H1 (cell line): ENCODE data around the gene NEK9. TPM values are rescaled to one million over a fixed set of nuclear protein-coding genes. Genes with fewer than 3 reads are reported as not detected.

Experiments
- CTCF ChIA-PET: fragments of 300-600 bp; sonication (Branson Sonifier 250); formaldehyde crosslinking; loops from one replicate; lab custom pipeline; 2021; ENCODE audit not compliant: partially characterized antibody; lab: Charles Lee
- POLR2A ChIA-PET: fragments of 300-600 bp; sonication (Branson Sonifier 250); formaldehyde crosslinking; loops from one replicate; lab custom pipeline; 2021; ENCODE audit warnings: inconsistent platforms; ENCODE audit not compliant: partially characterized antibody; lab: Charles Lee
- DNase-seq, 2 experiments: peaks; one replicate each; pipeline versions ENCODE4 v3.0.0 to v3.0.0-alpha.2; 2010 to 2022; ENCODE audit warnings: low spot score in 2 of 2, low read depth in 1 of 2, mixed read lengths in 1 of 2
- FAIRE-seq: peaks from 2 replicates; lab custom pipeline; 2011; peaks lifted over from hg19 to GRCh38; lab: Jason Lieb, UNC
- H2AFZ ChIP-seq: 2 replicates; pipeline ENCODE4 v1.8.1; 2012; ENCODE audit warnings: low read length, inconsistent platforms
- H2AK5ac ChIP-seq: 2 replicates; pipeline ENCODE4 v1.6.1; 2013; ENCODE audit warnings: low read depth, low read length
- H2BK120ac ChIP-seq: replicated peaks from 2 replicates; pipeline ENCODE3; 2013; ENCODE audit warnings: low read depth, low read length, inconsistent platforms
- H2BK12ac ChIP-seq: 2 replicates; pipeline ENCODE4 v1.6.1; 2013; ENCODE audit warnings: low read depth, low read length
- H2BK15ac ChIP-seq: 2 replicates; pipeline ENCODE4 v1.6.1; 2013; ENCODE audit warnings: low read length
- H2BK20ac ChIP-seq: 2 replicates; pipeline ENCODE4 v1.6.1; 2013; ENCODE audit warnings: low read length
- H2BK5ac ChIP-seq: 2 replicates; pipeline ENCODE4 v1.6.1; 2013; ENCODE audit warnings: low read depth, low read length
- H3K14ac ChIP-seq: 2 replicates; pipeline ENCODE4 v1.6.1; 2013; ENCODE audit warnings: inconsistent platforms; ENCODE audit not compliant: insufficient read length
- H3K18ac ChIP-seq: 2 replicates; pipeline ENCODE4 v1.6.1; 2013; ENCODE audit warnings: low read length; ENCODE audit errors: extremely low read depth
- H3K23ac ChIP-seq: 2 replicates; pipeline ENCODE4 v1.6.1; 2013; ENCODE audit warnings: inconsistent platforms; ENCODE audit not compliant: insufficient read length
- H3K23me2 ChIP-seq: 2 replicates; pipeline ENCODE4 v1.6.1; 2013; ENCODE audit warnings: low read depth, low read length
- H3K27ac ChIP-seq: 2 replicates; pipeline ENCODE4 v1.6.1; 2011; ENCODE audit warnings: low read depth, low read length, inconsistent platforms
- H3K27me3 ChIP-seq, 4 experiments: replicated peaks in 1 of 4; 1 replicate in 1 of 4; 2 replicates in 3 of 4; pipeline versions ENCODE4 v1.6.1 to v1.8.1; 2011 to 2013; ENCODE audit warnings: low read length in 3 of 4, mild to moderate bottlenecking in 3 of 4, inconsistent platforms in 2 of 4, mixed read lengths in 2 of 4, moderate library complexity in 1 of 4; ENCODE audit not compliant: control insufficient read depth in 3 of 4, insufficient read depth in 3 of 4; ENCODE audit errors: extremely low read depth in 1 of 4
- H3K36me3 ChIP-seq, 4 experiments: 2 replicates each; pipeline versions ENCODE4 v1.6.1 to v1.8.1; 2011 to 2013; ENCODE audit warnings: mild to moderate bottlenecking in 4 of 4, low read length in 3 of 4, moderate library complexity in 2 of 4, control low read depth in 1 of 4, inconsistent platforms in 1 of 4; ENCODE audit not compliant: insufficient read depth in 4 of 4, control insufficient read depth in 2 of 4
- H3K4ac ChIP-seq: replicated peaks from 2 replicates; pipeline ENCODE3; 2013; ENCODE audit warnings: low read length, low read depth, mixed read lengths, inconsistent platforms; ENCODE audit not compliant: insufficient read length
- H3K4me1 ChIP-seq, 4 experiments: replicated peaks in 1 of 4; 1 replicate in 1 of 4; 2 replicates in 3 of 4; pipeline versions ENCODE4 v1.6.1 to v1.8.1; 2011 to 2013; ENCODE audit warnings: low read length in 3 of 4, inconsistent platforms in 2 of 4, mixed read lengths in 1 of 4; ENCODE audit not compliant: insufficient read depth in 4 of 4, control insufficient read depth in 3 of 4
- H3K4me2 ChIP-seq, 2 experiments: 2 replicates each; pipeline versions ENCODE4 v1.6.1 to v1.8.1; 2011 to 2013; ENCODE audit warnings: low read depth in 2 of 2, low read length in 2 of 2, control low read depth in 1 of 2, inconsistent platforms in 1 of 2, mild to moderate bottlenecking in 1 of 2; ENCODE audit not compliant: insufficient read depth in 1 of 2
- H3K4me3 ChIP-seq, 4 experiments: fragments of 200-600, 300-600 bp in 1 of 4; sonication (generic), shearing (Covaris generic), sonication (Bioruptor Twin) in 1 of 4; 2 replicates each; pipeline versions ENCODE4 v1.5.1 to v1.8.1; 2011 to 2016; ENCODE audit warnings: low read length in 4 of 4, low read depth in 3 of 4, control low read depth in 2 of 4, inconsistent platforms in 2 of 4, mild to moderate bottlenecking in 2 of 4, mixed read lengths in 1 of 4, moderate library complexity in 1 of 4; ENCODE audit not compliant: insufficient read depth in 2 of 4; ENCODE audit errors: extremely low read depth in 1 of 4
- H3K56ac ChIP-seq: replicated peaks from 2 replicates; pipeline ENCODE3; 2013; ENCODE audit warnings: low read depth, mild to moderate bottlenecking, mixed read lengths, low read length, inconsistent platforms; ENCODE audit not compliant: insufficient read length
- H3K79me1 ChIP-seq: 2 replicates; pipeline ENCODE4 v1.6.1; 2013; ENCODE audit warnings: low read depth, low read length, control low read depth
- H3K79me2 ChIP-seq, 2 experiments: 2 replicates each; pipeline versions ENCODE4 v1.6.1 to v1.8.1; 2012 to 2013; ENCODE audit warnings: low read length in 2 of 2, mild to moderate bottlenecking in 2 of 2, inconsistent platforms in 1 of 2; ENCODE audit not compliant: insufficient read depth in 2 of 2, control insufficient read depth in 1 of 2
- H3K9ac ChIP-seq, 4 experiments: replicated peaks in 1 of 4; 1 replicate in 1 of 4; 2 replicates in 3 of 4; pipeline versions ENCODE4 v1.6.1 to v1.8.1; 2011 to 2013; ENCODE audit warnings: low read depth in 3 of 4, low read length in 3 of 4, control low read depth in 2 of 4, mild to moderate bottlenecking in 2 of 4, moderate library complexity in 2 of 4, inconsistent platforms in 1 of 4; ENCODE audit errors: extremely low read depth in 1 of 4
- H3K9me3 ChIP-seq, 2 experiments: 2 replicates each; pipeline versions ENCODE4 v1.6.1 to v1.8.1; 2012 to 2013; ENCODE audit warnings: mild to moderate bottlenecking in 2 of 2, moderate library complexity in 2 of 2, control low read depth in 1 of 2, inconsistent platforms in 1 of 2, low read depth in 1 of 2, low read length in 1 of 2, mixed read lengths in 1 of 2; ENCODE audit not compliant: insufficient read depth in 2 of 2
- H4K20me1 ChIP-seq, 2 experiments: replicated peaks in 1 of 2; 2 replicates each; pipeline versions ENCODE3 to v1.8.1; 2011 to 2013; ENCODE audit warnings: inconsistent platforms in 2 of 2, low read length in 2 of 2, mild to moderate bottlenecking in 1 of 2; ENCODE audit not compliant: insufficient read depth in 2 of 2, control insufficient read depth in 1 of 2
- H4K5ac ChIP-seq: 2 replicates; pipeline ENCODE4 v1.6.1; 2013; ENCODE audit warnings: low read length, low read depth, mixed read lengths, inconsistent platforms; ENCODE audit not compliant: insufficient read length
- H4K8ac ChIP-seq: 2 replicates; pipeline ENCODE4 v1.8.0; 2013; ENCODE audit warnings: mild to moderate bottlenecking, moderate library complexity, low read length, inconsistent platforms; ENCODE audit not compliant: insufficient read depth; ENCODE audit errors: extremely low read depth
- H4K91ac ChIP-seq: replicated peaks from 2 replicates; pipeline ENCODE3; 2013; ENCODE audit warnings: low read length, mixed read lengths, inconsistent platforms; ENCODE audit not compliant: insufficient read length
- BRCA1 ChIP-seq: IDR thresholded peaks from 2 replicates; pipeline ENCODE4 v1.6.1; 2012; ENCODE audit warnings: low read depth, low read length, improper control_type of control experiment
- CHD1 ChIP-seq: IDR thresholded peaks from 2 replicates; pipeline ENCODE4 v1.6.1; 2012; ENCODE audit warnings: low read depth, low read length, improper control_type of control experiment
- CTBP2 ChIP-seq: IDR thresholded peaks from 2 replicates; pipeline ENCODE4 v1.7.0; 2011; ENCODE audit warnings: borderline replicate concordance, mild to moderate bottlenecking, moderate library complexity, mixed read lengths, low read length; ENCODE audit not compliant: insufficient read depth, insufficient read length
- JUN ChIP-seq: IDR thresholded peaks from 2 replicates; pipeline ENCODE4 v1.6.1; 2011; ENCODE audit warnings: low read depth, mild to moderate bottlenecking, improper control_type of control experiment, low read length
- RAD21 ChIP-seq, 2 experiments: IDR thresholded peaks in 1 of 2; conservative IDR thresholded peaks in 1 of 2; 2 replicates each; pipeline ENCODE4 v1.6.1; 2011; ENCODE audit warnings: low read depth in 2 of 2, low read length in 2 of 2, improper control_type of control experiment in 1 of 2, inconsistent platforms in 1 of 2, mild to moderate bottlenecking in 1 of 2, moderate library complexity in 1 of 2
- RNF2 ChIP-seq: fragments of 200-900, 300-1000 bp; sonication (generic); IDR thresholded peaks from 2 replicates; pipeline ENCODE4 v1.7.1; 2016; ENCODE audit warnings: borderline replicate concordance, low read depth, mild to moderate bottlenecking, antibody characterized with exemption, low read length; ENCODE audit not compliant: poor library complexity, severe bottlenecking; ENCODE audit errors: missing control alignments
- SP2 ChIP-seq: IDR thresholded peaks from 2 replicates; pipeline ENCODE4 v1.6.1; 2012; ENCODE audit warnings: mild to moderate bottlenecking, low read length, inconsistent platforms
- TEAD4 ChIP-seq: IDR thresholded peaks from 2 replicates; pipeline ENCODE4 v1.6.1; 2012; ENCODE audit warnings: low read depth, low read length, inconsistent platforms, mixed read lengths
- WGBS, 2 experiments: shearing (Covaris generic) in 1 of 2; methylation state at CpG; one replicate each; pipeline versions ENCODE4 v1.1.6 to v1.1.7; 2013 to 2015; ENCODE audit warnings: low lambda C conversion rate in 2 of 2, mixed read lengths in 2 of 2, inconsistent platforms in 1 of 2, low coverage in 1 of 2, missing lambda C conversion rate in 1 of 2; ENCODE audit not compliant: insufficient replicate concordance in 2 of 2, insufficient coverage in 1 of 2, insufficient read length in 1 of 2; ENCODE audit errors: extremely low coverage in 1 of 2, missing lambda C conversion rate in 1 of 2; 5-methylcytosine and 5-hydroxymethylcytosine counted together
- polyA plus RNA-seq, 7 experiments: library from polyadenylated mRNA; depleted of rRNA in 3 of 7; stranded (reverse) in 5 of 7; unstranded in 2 of 7; fragments of >200 nt in 5 of 7; fragments of 200-250 nt in 2 of 7; gene quantifications; 1 replicate in 5 of 7; 2 replicates in 1 of 7; 4 replicates in 1 of 7; pipeline versions ENCODE4 v1.2.1 to v1.2.3, GENCODE V29; 2011 to 2013; ENCODE audit warnings: missing spikeins in 2 of 7, mixed read lengths in 2 of 7
- total RNA-seq: library from RNA; stranded (reverse); fragmentation: NEBNext Ultra II Directional; extraction: Animal tissue kit (Norgen Biotek cat#: 25700); gene quantifications from 2 replicates; pipeline ENCODE4 v1.2.1, GENCODE V29; 2021

Gene NEK9
- total and polyA plus RNA-seq, 2 of the 8 experiments (the other 6 are each of a cell fraction or from before 2014, with no cell fraction given): 16.0 to 43.6 TPM

DNA sequence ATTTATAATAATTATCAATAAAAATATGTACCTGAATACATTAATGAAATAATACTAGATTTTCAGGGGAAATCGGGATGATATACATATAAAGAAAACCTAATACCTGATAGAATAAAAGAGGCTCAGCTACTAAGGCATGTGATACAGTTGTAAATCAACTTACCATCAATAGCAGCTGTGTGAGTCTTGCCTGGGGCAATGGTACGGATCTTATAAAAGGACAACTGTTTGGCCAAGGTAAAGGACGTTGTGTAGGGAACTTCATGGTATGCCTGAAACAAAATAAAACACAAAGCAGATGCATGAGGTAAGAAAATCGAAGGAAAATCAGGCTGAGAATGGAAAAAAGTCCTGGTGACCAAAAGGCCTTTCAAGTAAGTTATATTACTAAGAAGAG is 25.4 kb downstream of the NEK9 start:
- no peaks in the 10 kb centered on the region for H3K79me1 ChIP-seq
- no peak overlapping the region for H2AFZ ChIP-seq
- FAIRE-seq (no peak), DNase-seq (no peak)
- H3K23me2 ChIP-seq: no peaks in the 10 kb centered on the region; the same call in 1 of the 2 replicates
- H4K91ac ChIP-seq: no peak overlapping the region
- H3K56ac ChIP-seq: no peak overlapping the region
- no peak overlapping the region; the same call in 1 of the 2 replicates for H4K8ac ChIP-seq
- no peak overlapping the region for H3K14ac ChIP-seq
- no peak overlapping the region for H3K23ac ChIP-seq
- H3K4me3 ChIP-seq: no peak overlapping the region
- no peak overlapping the region for H3K18ac ChIP-seq
- TF ChIP-seq RNF2 (no peak), CTBP2 (no peak), CHD1 (no peak), RAD21 (IDR thresholded peaks at IDR 0.05 in 1 of 2, conservative IDR thresholded peaks at IDR 0.05 in 1 of 2; ENCODE audit: low read depth in 2 of 2, low read length in 2 of 2) (no peak), SP2 (no peak), TEAD4 (no peak), JUN (no peak), BRCA1 (no peak)
- no peak overlapping the region for H3K4ac ChIP-seq
- no peak overlapping the region for H2BK5ac ChIP-seq
- H2BK20ac ChIP-seq: no peak overlapping the region
- no peak overlapping the region for H3K27ac ChIP-seq
- ChIA-PET CTCF (interaction anchor here (0.9 to 1.8 kb wide), 3 partner anchors 13 to 196 kb away, joined by 3 to 6 read pairs (median 5); no protein-coding TSS in a partner anchor), POLR2A (interaction anchor here (1.3 kb wide), 1 partner anchor 9 kb away, joined by 3 read pairs; no protein-coding TSS in a partner anchor)
- no peak overlapping the region for H2BK15ac ChIP-seq
- no peaks in the 10 kb centered on the region for H3K27me3 ChIP-seq
- H3K9me3 ChIP-seq: no peaks in the 10 kb centered on the region
- H4K20me1 ChIP-seq: no peaks in the 10 kb centered on the region
- no peak overlapping the region for H3K4me2 ChIP-seq
- H2BK120ac ChIP-seq: no peak overlapping the region
- WGBS, 2 experiments: 89% methylated on average over 4 of the region's 4 CpGs; no CpG with 5 or more reads in 1 of the 2 experiments
- H3K79me2 ChIP-seq: no peaks in the 10 kb centered on the region
- peaks cover 7 to 65% (median 37%) of the 10 kb centered on the region in 4 experiments; a peak in 7 of 8 replicates for H3K36me3 ChIP-seq
- H4K5ac ChIP-seq: no peak overlapping the region
- H2AK5ac ChIP-seq: no peak overlapping the region
- H2BK12ac ChIP-seq: no peak overlapping the region
- no peak overlapping the region for H3K9ac ChIP-seq
- H3K4me1 ChIP-seq: no peaks in the 10 kb centered on the region
